Activated CD8-positive, alpha-beta memory T cell treated with anti-CD3 and anti-CD28 coated beads for 1 hour (primary cell): ENCODE results near the gene DMAC2L.
A peak's percentile ranks its signal among the peaks of the same experiment; 100 is the strongest.

Experiments used
- DNase-seq, 2 donors: peaks; one replicate each; pipeline ENCODE4 v3.0.0-alpha.2; 2020; ENCODE audit warnings: low read depth in 1 of 2; ENCODE audit errors: extremely low read depth in 1 of 2

Gene DMAC2L

DNA sequence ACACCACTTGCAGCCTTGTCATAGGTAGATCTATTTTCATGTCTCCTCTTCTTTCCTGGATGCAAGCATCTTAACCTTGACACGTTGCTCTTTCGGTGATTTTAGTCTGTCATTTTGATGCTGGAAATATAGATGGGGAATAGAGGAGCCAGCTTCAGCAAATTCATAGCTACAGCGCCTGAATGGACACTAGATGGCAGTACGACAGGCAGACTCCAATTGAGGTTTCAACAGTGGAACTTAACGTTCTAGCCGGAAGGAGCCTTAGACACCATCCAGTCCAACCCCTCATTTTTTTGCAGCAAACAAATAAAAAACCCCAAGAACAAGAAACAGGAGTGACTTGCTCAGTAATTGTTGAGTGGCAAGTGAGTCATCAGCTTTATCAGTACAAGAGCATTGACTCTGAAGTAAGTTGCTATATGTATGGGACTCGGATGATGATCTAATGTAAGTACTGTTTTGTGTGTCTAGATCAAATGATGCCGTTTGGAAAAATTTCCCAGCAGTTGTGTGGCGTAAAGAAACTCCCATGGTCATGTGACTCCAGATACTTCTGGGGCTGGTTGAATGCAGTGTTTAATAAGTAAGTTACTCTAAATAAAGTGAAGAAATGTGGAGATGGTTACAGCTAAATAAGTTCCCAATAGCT is 9.0 kb downstream of the DMAC2L start:
- peak in 1 of 2 donors; percentile 27 for DNase-seq

GRCh38 chr14:50331596-50331995 is 19.5 kb downstream of the DMAC2L start:
- DNase-seq: no peak

GRCh38 chr14:50333014-50333509 is 20.9 kb downstream of the DMAC2L start:
- DNase-seq: no peak

DNA sequence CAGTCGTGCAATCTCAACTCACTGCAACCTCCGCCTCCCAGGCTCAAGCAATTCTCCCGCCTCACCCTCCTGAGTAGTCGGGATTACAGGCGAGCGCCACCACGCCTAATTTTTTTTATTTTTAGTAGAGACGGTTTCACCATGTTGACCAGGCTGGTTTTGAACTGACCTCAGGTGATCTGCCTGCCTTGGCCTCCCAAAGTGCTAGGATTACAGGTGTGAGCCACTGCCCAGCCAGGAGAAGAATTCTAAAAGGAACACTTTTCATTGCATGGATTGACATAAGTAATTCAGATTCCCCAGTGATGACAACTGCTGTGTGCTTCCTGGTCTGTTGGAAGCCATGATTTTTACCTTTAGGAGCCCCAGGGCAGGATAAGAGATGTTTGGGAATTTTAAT is 22.1 kb downstream of the DMAC2L start:
- DNase-seq: no peak

DNA sequence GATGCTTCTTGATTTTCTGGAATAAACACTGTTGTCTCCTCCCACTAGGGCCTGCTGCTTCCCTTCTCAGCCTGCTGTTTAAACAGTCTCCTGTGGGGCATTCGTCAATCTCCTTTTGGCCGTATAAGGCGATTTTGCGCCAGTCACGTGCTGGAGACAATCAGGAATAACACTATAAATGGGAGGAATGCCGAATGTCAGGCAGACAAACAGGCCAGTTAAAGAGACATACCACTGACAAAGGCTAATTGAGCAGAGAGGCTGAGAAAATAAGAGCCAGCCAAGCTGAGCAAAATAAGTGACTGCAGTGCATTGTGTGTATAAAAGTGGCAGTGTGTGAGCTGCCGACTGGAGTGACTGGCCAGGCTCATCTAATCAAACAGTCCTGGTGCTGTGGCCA is 23.3 kb downstream of the DMAC2L start:
- no peak for DNase-seq

- no peak for DNase-seq
These were observed 24.1 kb downstream of the DMAC2L start for GRCh38 chr14:50335989-50336824.

GRCh38 chr14:50338587-50338986 is 26.5 kb downstream of the DMAC2L start:
- DNase-seq: no peak

- DNase-seq: no peak
These were observed 27.2 kb downstream of the DMAC2L start for GRCh38 chr14:50339178-50339804.

GRCh38 chr14:50340045-50340444 is 27.9 kb downstream of the DMAC2L start:
- no peak for DNase-seq

GRCh38 chr14:50340963-50341362 is 28.8 kb downstream of the DMAC2L start:
- DNase-seq: no peak

DNA sequence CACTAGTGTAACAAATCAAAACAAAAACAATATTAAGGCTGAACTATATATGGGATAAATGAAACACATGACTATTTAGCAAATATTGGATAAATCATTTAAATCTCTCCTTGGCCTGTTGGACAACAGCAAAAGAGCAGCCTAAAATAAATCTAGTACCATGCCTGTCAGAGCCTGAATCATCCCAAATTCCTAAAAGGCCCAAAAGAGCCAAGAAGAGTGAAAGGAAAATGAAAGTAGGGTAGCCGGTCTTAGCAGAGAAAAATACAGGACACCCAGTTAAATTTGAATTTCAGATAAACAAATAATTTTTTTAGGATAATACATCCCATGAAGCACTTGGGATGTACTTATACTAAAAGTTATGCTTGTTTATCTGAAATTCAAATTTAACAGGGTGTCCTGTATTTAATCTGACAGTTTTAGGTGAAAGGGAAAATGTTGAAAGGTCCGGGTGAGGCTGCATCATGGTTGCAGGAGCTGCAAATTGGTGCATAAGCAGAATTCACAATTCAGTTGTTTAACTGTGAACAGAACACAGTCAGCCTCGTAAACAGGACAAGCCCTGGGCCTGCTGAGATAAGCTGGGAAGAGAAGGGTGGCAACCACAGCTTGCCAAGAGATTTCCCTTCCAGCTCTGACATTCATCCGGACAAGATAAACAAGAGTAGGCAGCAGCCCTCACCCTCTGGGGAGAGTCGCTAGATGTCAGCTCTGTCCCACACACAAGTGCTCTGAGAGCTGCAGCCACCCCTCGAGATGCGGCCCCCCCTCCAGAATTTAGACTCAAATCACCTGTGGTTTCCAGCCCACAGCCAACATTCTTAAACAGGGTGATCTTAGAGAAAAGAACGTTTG is 30.3 kb downstream of the DMAC2L start:
- DNase-seq: no peak

- no peak for DNase-seq
These were observed 31.3 kb downstream of the DMAC2L start for GRCh38 chr14:50343434-50343833.

DNA sequence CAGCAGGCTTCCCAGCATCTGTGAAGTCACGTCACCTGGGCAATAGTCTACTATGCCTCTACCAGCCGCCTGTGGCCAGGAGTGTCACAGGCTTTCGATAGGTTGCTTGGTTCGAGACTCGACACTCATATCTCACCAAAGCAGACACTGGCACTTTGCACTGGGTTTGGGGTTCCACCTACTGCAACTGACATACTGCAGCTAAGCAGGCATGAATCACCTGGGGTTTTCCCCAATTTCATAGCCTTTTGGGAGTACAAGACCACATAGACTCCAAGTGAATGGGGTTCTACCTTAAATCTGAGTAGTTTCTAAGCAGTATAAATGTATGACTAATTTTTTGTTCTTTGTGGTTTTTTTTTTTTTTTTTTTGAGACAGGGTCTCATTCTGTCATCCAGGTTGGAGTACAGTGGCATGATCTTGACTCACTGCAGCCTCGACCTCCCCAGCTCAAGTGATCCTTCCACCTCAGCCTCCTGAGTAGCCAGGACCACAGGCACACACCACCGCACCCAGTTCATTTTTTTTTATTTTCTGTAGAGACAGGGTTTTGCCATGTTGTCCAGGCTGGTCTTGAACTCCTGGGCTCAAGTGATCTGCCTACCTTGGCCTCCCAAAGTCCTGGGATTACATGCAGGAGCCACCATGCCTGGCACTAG is 32.1 kb downstream of the DMAC2L start:
- DNase-seq: no peak

- no peak for DNase-seq
These were observed 32.9 kb downstream of the DMAC2L start for GRCh38 chr14:50344876-50345563.

DNA sequence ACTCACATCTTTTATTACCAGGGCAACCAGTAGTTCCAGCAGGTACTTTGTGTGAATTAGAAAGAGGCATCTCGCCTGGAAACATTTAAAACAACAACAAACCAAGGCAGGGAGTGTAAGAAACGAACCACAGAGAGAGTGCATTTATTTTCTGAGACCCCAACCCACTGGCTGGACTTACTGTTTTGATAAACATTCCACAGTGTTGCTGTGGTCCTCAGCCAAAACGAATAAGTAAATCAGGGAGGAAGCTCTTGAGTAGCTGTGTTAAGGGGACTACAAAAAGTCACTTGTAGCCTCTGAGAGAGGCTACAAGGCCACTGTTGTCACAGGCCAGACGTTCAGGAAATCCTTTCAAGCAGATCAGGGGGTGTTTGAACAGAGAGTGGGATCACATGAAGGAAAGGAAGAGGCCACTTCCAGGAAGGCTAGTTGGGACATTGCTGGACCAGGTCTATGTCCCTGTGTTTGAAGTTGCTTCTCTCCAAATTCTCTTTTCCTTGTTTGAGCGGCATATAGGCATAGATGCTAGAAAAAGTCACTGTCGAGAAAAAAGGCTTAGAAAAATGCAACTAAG is 33.8 kb downstream of the DMAC2L start:
- no peak for DNase-seq

GRCh38 chr14:50347521-50347920 is 35.4 kb downstream of the DMAC2L start:
- no peak for DNase-seq

DNA sequence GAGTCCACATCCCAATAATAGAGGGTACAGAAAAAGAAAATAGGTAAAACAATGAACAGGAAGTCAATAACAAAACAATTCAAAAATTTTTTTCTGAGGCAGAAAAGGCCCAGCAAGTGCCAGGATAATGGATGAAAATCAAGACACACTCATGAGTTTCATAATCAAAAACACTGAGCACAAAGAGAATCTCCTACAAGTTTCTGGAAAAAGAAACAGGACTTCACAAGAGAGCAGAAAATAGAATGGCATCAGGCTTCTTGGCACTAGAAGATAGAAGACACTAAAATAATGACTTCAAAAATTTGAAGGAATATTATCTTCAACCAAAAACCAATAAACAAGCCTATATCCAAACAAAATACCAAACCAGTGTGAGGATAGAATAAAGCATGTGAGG is 36.8 kb downstream of the DMAC2L start:
- no peak for DNase-seq

DNA sequence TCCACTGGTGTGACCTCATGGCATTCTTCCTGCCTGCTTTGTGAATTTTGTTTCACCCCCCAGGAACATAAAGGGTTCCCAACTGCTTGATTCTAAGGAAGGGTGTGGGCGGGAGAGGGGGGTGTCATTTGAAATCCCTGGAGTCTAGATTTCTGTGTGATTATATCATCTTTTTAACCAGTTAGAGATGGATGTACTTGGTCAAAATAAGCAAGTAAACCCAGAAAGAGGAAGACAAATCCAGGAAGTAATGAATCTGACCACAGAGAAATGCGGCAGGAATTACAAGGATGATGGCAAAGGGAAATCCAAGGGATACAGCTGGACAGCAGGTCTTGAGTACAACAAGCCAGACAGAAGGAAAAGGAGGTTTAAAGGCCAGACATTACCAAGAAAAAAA is 38.9 kb downstream of the DMAC2L start:
- DNase-seq: no peak

DNA sequence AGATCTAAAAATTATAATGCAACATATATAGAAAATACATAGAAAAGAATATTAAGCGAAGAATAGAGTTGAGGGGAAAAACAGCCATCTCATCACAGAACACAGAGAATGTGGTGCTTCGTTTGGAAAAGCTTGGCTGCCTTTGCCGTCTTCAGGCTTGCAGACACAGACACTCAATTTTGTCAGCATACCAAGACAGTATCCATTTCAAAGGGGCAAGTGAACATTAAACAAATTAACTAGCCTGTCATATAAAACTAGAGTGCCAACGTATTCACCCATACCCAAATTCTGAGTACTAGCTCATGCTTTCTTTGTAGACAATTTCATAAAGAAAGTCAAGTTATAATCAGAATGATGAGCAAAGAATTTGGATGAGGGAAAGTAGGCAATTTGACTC is 40.5 kb downstream of the DMAC2L start:
- no peak for DNase-seq
